GM12878 (cell line): ENCODE measurements around the gene PLEKHM2. TPM values are rescaled to one million over a fixed set of nuclear protein-coding genes. Genes with fewer than 3 reads are reported as not detected.
A peak's percentile ranks its signal among the peaks of the same experiment; 100 is the strongest.

ENCODE experiments used
- HCFC1 ChIP-seq: fragments of 150-350 bp; IDR thresholded peaks from 2 replicates; pipeline ENCODE4 v1.6.1; 2014; ENCODE audit warnings: low read length
- MEF2A ChIP-seq: IDR thresholded peaks from 2 replicates; pipeline ENCODE4 v1.6.1; 2011; ENCODE audit warnings: low read depth, mild to moderate bottlenecking, low read length, moderate library complexity; ENCODE audit not compliant: insufficient read depth
- NFIC ChIP-seq: IDR thresholded peaks from 2 replicates; pipeline ENCODE4 v1.6.1; 2012; ENCODE audit warnings: low read depth, mild to moderate bottlenecking, inconsistent platforms, low read length, moderate library complexity
- NFYB ChIP-seq: IDR thresholded peaks from 2 replicates; pipeline ENCODE4 v1.6.1; 2011; ENCODE audit warnings: low read depth, mild to moderate bottlenecking, low read length, improper control_type of control experiment, moderate library complexity; ENCODE audit not compliant: insufficient read depth
- RB1 ChIP-seq: fragments of 450-650 bp; formaldehyde crosslinking; IDR thresholded peaks from 2 replicates; pipeline ENCODE4 v1.6.1; 2017; ENCODE audit warnings: mild to moderate bottlenecking, borderline replicate concordance
- SIX5 ChIP-seq: IDR thresholded peaks from 2 replicates; pipeline ENCODE4 v1.6.1; 2011; ENCODE audit warnings: mild to moderate bottlenecking, low read depth, low read length, moderate library complexity; ENCODE audit not compliant: severe bottlenecking
- TARDBP ChIP-seq: IDR thresholded peaks from 2 replicates; pipeline ENCODE4 v1.6.1; 2016; ENCODE audit warnings: borderline replicate concordance
- polyA plus RNA-seq, 11 experiments: library from polyadenylated mRNA; depleted of rRNA in 4 of 11; unstranded in 6 of 11; stranded (reverse) in 5 of 11; fragments of >200 nt; fragmentation: Nextera tagmentation in 4 of 11; fragmentation: Illumina TruSeq in 1 of 11; extraction: Ambion mirVana in 4 of 11; extraction: Trizol in 1 of 11; gene quantifications; 1 replicate in 1 of 11; 2 replicates in 10 of 11; pipeline versions ENCODE4 v1.2.1 to v1.2.3, GENCODE V29; 2011 to 2016; ENCODE audit warnings: inconsistent platforms in 2 of 11, missing spikeins in 2 of 11, low read depth in 1 of 11
- total RNA-seq, 4 experiments: library from RNA; depleted of rRNA in 3 of 4; stranded (reverse); fragments of >200 nt in 3 of 4; fragmentation: Illumina TruSeq in 1 of 4; extraction: Trizol in 1 of 4; gene quantifications; 2 replicates each; pipeline versions ENCODE4 v1.2.1 to v1.2.3, GENCODE V29; 2013 to 2021
- TF ChIP-seq, protein P1 (sequence below): fragments of 450-650 bp; IDR thresholded peaks from 2 replicates; pipeline ENCODE4 v1.6.1; 2017; ENCODE audit warnings: mild to moderate bottlenecking
- TF ChIP-seq, protein P2 (sequence below): fragments of 450-650 bp; IDR thresholded peaks from 2 replicates; pipeline ENCODE4 v1.6.1; 2017; ENCODE audit warnings: low read depth, mild to moderate bottlenecking, moderate library complexity

PLEKHM2 gene
- total and polyA plus RNA-seq, 10 of the 15 experiments (the other 5 are each of a cell fraction or from before 2014, with no cell fraction given): 0.37 to 55.2 (median 19.3) TPM

GRCh38 chr1:15696956-15697521 is 12.9 kb downstream of the PLEKHM2 start (continued):
- TF ChIP-seq, protein P1, sequence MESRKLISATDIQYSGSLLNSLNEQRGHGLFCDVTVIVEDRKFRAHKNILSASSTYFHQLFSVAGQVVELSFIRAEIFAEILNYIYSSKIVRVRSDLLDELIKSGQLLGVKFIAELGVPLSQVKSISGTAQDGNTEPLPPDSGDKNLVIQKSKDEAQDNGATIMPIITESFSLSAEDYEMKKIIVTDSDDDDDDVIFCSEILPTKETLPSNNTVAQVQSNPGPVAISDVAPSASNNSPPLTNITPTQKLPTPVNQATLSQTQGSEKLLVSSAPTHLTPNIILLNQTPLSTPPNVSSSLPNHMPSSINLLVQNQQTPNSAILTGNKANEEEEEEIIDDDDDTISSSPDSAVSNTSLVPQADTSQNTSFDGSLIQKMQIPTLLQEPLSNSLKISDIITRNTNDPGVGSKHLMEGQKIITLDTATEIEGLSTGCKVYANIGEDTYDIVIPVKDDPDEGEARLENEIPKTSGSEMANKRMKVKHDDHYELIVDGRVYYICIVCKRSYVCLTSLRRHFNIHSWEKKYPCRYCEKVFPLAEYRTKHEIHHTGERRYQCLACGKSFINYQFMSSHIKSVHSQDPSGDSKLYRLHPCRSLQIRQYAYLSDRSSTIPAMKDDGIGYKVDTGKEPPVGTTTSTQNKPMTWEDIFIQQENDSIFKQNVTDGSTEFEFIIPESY: no peak
- TF ChIP-seq NFIC (peak; percentile 75), NFYB (no peak), MEF2A (no peak), RB1 (no peak), TARDBP (no peak), HCFC1 (no peak), SIX5 (no peak)
- TF ChIP-seq, protein P2, sequence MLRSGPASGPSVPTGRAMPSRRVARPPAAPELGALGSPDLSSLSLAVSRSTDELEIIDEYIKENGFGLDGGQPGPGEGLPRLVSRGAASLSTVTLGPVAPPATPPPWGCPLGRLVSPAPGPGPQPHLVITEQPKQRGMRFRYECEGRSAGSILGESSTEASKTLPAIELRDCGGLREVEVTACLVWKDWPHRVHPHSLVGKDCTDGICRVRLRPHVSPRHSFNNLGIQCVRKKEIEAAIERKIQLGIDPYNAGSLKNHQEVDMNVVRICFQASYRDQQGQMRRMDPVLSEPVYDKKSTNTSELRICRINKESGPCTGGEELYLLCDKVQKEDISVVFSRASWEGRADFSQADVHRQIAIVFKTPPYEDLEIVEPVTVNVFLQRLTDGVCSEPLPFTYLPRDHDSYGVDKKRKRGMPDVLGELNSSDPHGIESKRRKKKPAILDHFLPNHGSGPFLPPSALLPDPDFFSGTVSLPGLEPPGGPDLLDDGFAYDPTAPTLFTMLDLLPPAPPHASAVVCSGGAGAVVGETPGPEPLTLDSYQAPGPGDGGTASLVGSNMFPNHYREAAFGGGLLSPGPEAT: peak; percentile 91
- TF ChIP-seq, all 136 proteins: peak for 56
